Naive thymus-derived CD4-positive, alpha-beta T cell (primary cell): ENCODE results near the gene APLP2. TPM values are rescaled to one million over a fixed set of nuclear protein-coding genes. Genes with fewer than 3 reads are reported as not detected.
A peak's percentile ranks its signal among the peaks of the same experiment; 100 is the strongest.

Experiments
- ATAC-seq: fragments of 150-1000 bp; cut with Tn5 transposase; 2 replicates; pipeline ENCODE4 v1.10.0; 2021; ENCODE audit warnings: mild to moderate bottlenecking, moderate library complexity
- CTCF ChIA-PET: fragments of 350-600 bp; sonication (Branson Sonifier 250); formaldehyde crosslinking; loops from one replicate; lab custom pipeline; 2021; ENCODE audit warnings: antibody characterized with exemption; lab: Charles Lee
- POLR2A ChIA-PET: fragments of 350-600 bp; sonication (Branson Sonifier 250); formaldehyde crosslinking; loops from one replicate; lab custom pipeline; 2021; ENCODE audit warnings: antibody characterized with exemption, inconsistent platforms; lab: Charles Lee
- DNase-seq, 9 donors: peaks; one replicate each; pipeline versions ENCODE4 v3.0.0 to v3.0.0-alpha.2; 2020 to 2022; ENCODE audit warnings: mixed read lengths in 1 of 9
- H3K27ac ChIP-seq: one replicate; pipeline ENCODE4 v1.7.0; 2013; ENCODE audit warnings: mild to moderate bottlenecking, low read depth, low read length, moderate library complexity
- H3K27me3 ChIP-seq, 2 donors: one replicate each; pipeline ENCODE4 v1.7.0; 2013; ENCODE audit warnings: low read length in 2 of 2, mild to moderate bottlenecking in 2 of 2, moderate library complexity in 2 of 2; ENCODE audit not compliant: control insufficient read depth in 2 of 2, insufficient read depth in 2 of 2
- H3K36me3 ChIP-seq, 3 experiments: 1 replicate in 2 of 3; 2 replicates in 1 of 3; pipeline ENCODE4 v1.7.0; 2013; ENCODE audit warnings: low read length in 3 of 3, mild to moderate bottlenecking in 3 of 3, moderate library complexity in 1 of 3; ENCODE audit not compliant: insufficient read depth in 3 of 3, control insufficient read depth in 2 of 3
- H3K4me1 ChIP-seq, 2 donors: one replicate each; pipeline ENCODE4 v1.7.0; 2013; ENCODE audit warnings: low read length in 2 of 2, mild to moderate bottlenecking in 2 of 2, moderate library complexity in 1 of 2; ENCODE audit not compliant: control insufficient read depth in 2 of 2, insufficient read depth in 2 of 2
- H3K4me3 ChIP-seq: 2 replicates; pipeline ENCODE4 v1.7.0; 2013; ENCODE audit warnings: mild to moderate bottlenecking, low read length
- H3K9me3 ChIP-seq, 3 experiments: 1 replicate in 2 of 3; 2 replicates in 1 of 3; pipeline ENCODE4 v1.7.0; 2013; ENCODE audit warnings: low read length in 3 of 3; ENCODE audit not compliant: control insufficient read depth in 2 of 3
- H3K27ac Mint-ChIP-seq, 9 donors: one replicate each; pipeline ENCODE4 v1.8.0; 2020 to 2022; ENCODE audit warnings: mixed read lengths in 9 of 9, mild to moderate bottlenecking in 8 of 9, moderate library complexity in 5 of 9, inconsistent platforms in 2 of 9
- H3K27me3 Mint-ChIP-seq, 5 donors: one replicate each; pipeline ENCODE4 v1.8.0; 2021 to 2022; ENCODE audit warnings: mixed read lengths in 5 of 5, mild to moderate bottlenecking in 1 of 5
- H3K36me3 Mint-ChIP-seq, 5 donors: one replicate each; pipeline ENCODE4 v1.8.0; 2020 to 2022; ENCODE audit warnings: mixed read lengths in 5 of 5, mild to moderate bottlenecking in 3 of 5, inconsistent platforms in 1 of 5
- H3K4me1 Mint-ChIP-seq, 7 donors: one replicate each; pipeline ENCODE4 v1.8.0; 2020 to 2022; ENCODE audit warnings: mixed read lengths in 7 of 7, mild to moderate bottlenecking in 3 of 7, inconsistent platforms in 1 of 7
- H3K4me3 Mint-ChIP-seq, 10 donors: one replicate each; pipeline ENCODE4 v1.8.0; 2020 to 2022; ENCODE audit warnings: mild to moderate bottlenecking in 10 of 10, mixed read lengths in 10 of 10, moderate library complexity in 6 of 10, inconsistent platforms in 2 of 10
- H3K9me3 Mint-ChIP-seq, 11 donors: one replicate each; pipeline ENCODE4 v1.8.0; 2020 to 2022; ENCODE audit warnings: mixed read lengths in 11 of 11, mild to moderate bottlenecking in 4 of 11, inconsistent platforms in 1 of 11, moderate library complexity in 1 of 11
- intact Hi-C, 2 donors: fragments of 100-400 bp; cut with micrococcal nuclease; formaldehyde crosslinking; loops; one replicate each; pipeline ENCODE4 v1.15.1; 2023
- polyA plus RNA-seq, 2 donors: library from polyadenylated mRNA; unstranded; fragments of 300-500 nt; fragmentation: Illumina TruSeq; gene quantifications; one replicate each; pipeline ENCODE4 v1.2.3, GENCODE V29; 2021
- total RNA-seq, 6 experiments: library from RNA in 5 of 6; stranded (reverse) in 5 of 6; gene quantifications; 1 replicate in 5 of 6; 2 replicates in 1 of 6; pipeline ENCODE4 v1.2.3 and lab custom pipeline; 2021 to 2026

APLP2 gene
- total and polyA plus RNA-seq, 7 experiments from 2014 or later, result 26.6 to 172 (median 46.3) TPM

- no peaks in the 10 kb centered on the region for H3K9me3 Mint-ChIP-seq
- peaks cover 6 to 35% (median 8%) of the 10 kb centered on the region in 5 donors for H3K36me3 Mint-ChIP-seq
- no peak overlapping the region for H3K27ac Mint-ChIP-seq
- ChIA-PET CTCF (no interaction called here), POLR2A (no interaction called here)
- Histone ChIP-seq H3K27ac (no peak overlapping the region), H3K4me3 (no peak overlapping the region), H3K36me3 (peaks cover 3 to 38% (median 6%) of the 10 kb centered on the region in 3 experiments), H3K9me3 (no peaks in the 10 kb centered on the region), H3K27me3 (no peaks in the 10 kb centered on the region), H3K4me1 (no peaks in the 10 kb centered on the region)
- peaks cover 0 to 9% (median 0%) of the 10 kb centered on the region in 7 donors for H3K4me1 Mint-ChIP-seq
- intact Hi-C loops, result no loop called here
- H3K4me3 Mint-ChIP-seq, result no peak overlapping the region
- DNase-seq (no peak), ATAC-seq (no peak)
- no peaks in the 10 kb centered on the region for H3K27me3 Mint-ChIP-seq
These were observed 58.9 kb downstream of the APLP2 start for GRCh38 chr11:130128626-130129025.

GRCh38 chr11:130129922-130130321 is 60.2 kb downstream of the APLP2 start:
- H3K36me3 Mint-ChIP-seq, result peaks cover 4 to 31% (median 15%) of the 10 kb centered on the region in 5 donors
- no peaks in the 10 kb centered on the region for H3K9me3 ChIP-seq
- peaks cover 0 to 3% (median 0%) of the 10 kb centered on the region in 7 donors for H3K4me1 Mint-ChIP-seq
- no peaks in the 10 kb centered on the region for H3K4me1 ChIP-seq
- no peak overlapping the region for H3K27ac ChIP-seq
- no peaks in the 10 kb centered on the region for H3K9me3 Mint-ChIP-seq
- H3K27me3 Mint-ChIP-seq, result no peaks in the 10 kb centered on the region
- peak overlapping the region in 1 of 9 donors; percentile 29 for H3K27ac Mint-ChIP-seq
- POLR2A ChIA-PET, result no interaction called here
- CTCF ChIA-PET, result interaction anchor here (0.7 to 5.3 kb wide), 5 partner anchors 10 to 362 kb away, joined by 3 to 39 read pairs (median 5); no protein-coding TSS in a partner anchor
- ATAC-seq (no peak), DNase-seq (no peak)
- H3K4me3 Mint-ChIP-seq, result no peak overlapping the region
- H3K27me3 ChIP-seq, result no peaks in the 10 kb centered on the region
- intact Hi-C loops, result loop anchor here in 1 of 2 donors (5.0 kb wide), 1 partner anchor 768 kb away; no protein-coding TSS in a partner anchor
- H3K36me3 ChIP-seq, result peaks cover 4 to 27% (median 6%) of the 10 kb centered on the region in 3 experiments
- H3K4me3 ChIP-seq, result no peak overlapping the region

- no peaks in the 10 kb centered on the region for H3K4me1 ChIP-seq
- no peaks in the 10 kb centered on the region for H3K27me3 ChIP-seq
- Mint-ChIP-seq H3K9me3 (no peaks in the 10 kb centered on the region), H3K36me3 (peaks cover 2 to 44% (median 20%) of the 10 kb centered on the region in 5 donors), H3K27ac (peak overlapping the region in 1 of 9 donors; percentile 6), H3K27me3 (no peaks in the 10 kb centered on the region), H3K4me1 (no peaks in the 10 kb centered on the region), H3K4me3 (no peak overlapping the region)
- no peaks in the 10 kb centered on the region for H3K9me3 ChIP-seq
- peaks cover 4 to 32% (median 6%) of the 10 kb centered on the region in 3 experiments for H3K36me3 ChIP-seq
- intact Hi-C loops, result loop anchor here (1.0 to 5.0 kb wide), 9 partner anchors 63 to 770 kb away; partner anchors contain the start of genes APLP2 (in 1 of the 2) and PRDM10 (in 1 of the 2)
- no peak overlapping the region for H3K4me3 ChIP-seq
- CTCF ChIA-PET, result interaction anchor here (0.6 to 5.3 kb wide), 31 partner anchors 10 to 1072 kb away, joined by 3 to 39 read pairs (median 5); partner anchors contain the start of genes BARX2 and PRDM10
- POLR2A ChIA-PET, result interaction anchor here (0.6 to 1.6 kb wide), 6 partner anchors 13 to 318 kb away, joined by 3 to 7 read pairs (median 4); no protein-coding TSS in a partner anchor
- DNase-seq, result peak in 8 of 9 donors; percentile 38 to 76 (median 68)
- ATAC-seq, result peak; percentile 91
- no peak overlapping the region for H3K27ac ChIP-seq
These were observed 62.5 kb downstream of the APLP2 start for GRCh38 chr11:130131961-130132850.

- H3K4me3 ChIP-seq, result no peak overlapping the region
- ChIA-PET CTCF (interaction anchor here (1.8 to 5.3 kb wide), 3 partner anchors 15 to 252 kb away, joined by 6 to 39 read pairs (median 14); no protein-coding TSS in a partner anchor), POLR2A (no interaction called here)
- Mint-ChIP-seq H3K27ac (no peak overlapping the region), H3K36me3 (peaks cover 2 to 51% (median 24%) of the 10 kb centered on the region in 5 donors), H3K4me1 (no peaks in the 10 kb centered on the region), H3K27me3 (no peaks in the 10 kb centered on the region), H3K4me3 (no peak overlapping the region), H3K9me3 (no peaks in the 10 kb centered on the region)
- H3K27me3 ChIP-seq, result no peaks in the 10 kb centered on the region
- no peaks in the 10 kb centered on the region for H3K4me1 ChIP-seq
- intact Hi-C loops, result loop anchor here in 1 of 2 donors (5.0 kb wide), 1 partner anchor 771 kb away; no protein-coding TSS in a partner anchor
- DNase-seq, result no peak
- H3K36me3 ChIP-seq, result peaks cover 4 to 21% (median 6%) of the 10 kb centered on the region in 3 experiments
- no peaks in the 10 kb centered on the region for H3K9me3 ChIP-seq
- H3K27ac ChIP-seq, result no peak overlapping the region
- ATAC-seq, result no peak
These were observed 64.0 kb downstream of the APLP2 start for GRCh38 chr11:130133716-130134115.

- no peaks in the 10 kb centered on the region for H3K4me1 ChIP-seq
- no peak overlapping the region for H3K27ac ChIP-seq
- DNase-seq, result no peak
- no peaks in the 10 kb centered on the region for H3K9me3 Mint-ChIP-seq
- intact Hi-C loops, result no loop called here
- ChIA-PET CTCF (interaction anchor here (1.2 kb wide), 1 partner anchor 237 kb away, joined by 4 read pairs; no protein-coding TSS in a partner anchor), POLR2A (interaction anchor here (1.1 kb wide), 1 partner anchor 356 kb away, joined by 3 read pairs; no protein-coding TSS in a partner anchor)
- no peaks in the 10 kb centered on the region for H3K9me3 ChIP-seq
- H3K4me3 ChIP-seq, result no peak overlapping the region
- no peaks in the 10 kb centered on the region for H3K27me3 ChIP-seq
- peaks cover 0 to 51% (median 20%) of the 10 kb centered on the region in 5 donors for H3K36me3 Mint-ChIP-seq
- no peak for ATAC-seq
- peaks cover 0 to 16% (median 4%) of the 10 kb centered on the region in 3 experiments for H3K36me3 ChIP-seq
- H3K27me3 Mint-ChIP-seq, result no peaks in the 10 kb centered on the region
- H3K4me3 Mint-ChIP-seq, result no peak overlapping the region
- no peaks in the 10 kb centered on the region for H3K4me1 Mint-ChIP-seq
- no peak overlapping the region for H3K27ac Mint-ChIP-seq
These were observed 66.4 kb downstream of the APLP2 start for GRCh38 chr11:130136107-130136506.

- DNase-seq, result no peak
- H3K27me3 ChIP-seq, result no peaks in the 10 kb centered on the region
- no peaks in the 10 kb centered on the region for H3K27me3 Mint-ChIP-seq
- ATAC-seq, result no peak
- CTCF ChIA-PET, result interaction anchor here (1.0 kb wide), 1 partner anchor 146 kb away, joined by 3 read pairs; no protein-coding TSS in a partner anchor
- H3K36me3 ChIP-seq, result peaks cover 0 to 19% (median 4%) of the 10 kb centered on the region in 3 experiments
- peaks cover 0 to under 1% (median 0%) of the 10 kb centered on the region in 7 donors for H3K4me1 Mint-ChIP-seq
- H3K36me3 Mint-ChIP-seq, result peaks cover 0 to 55% (median 18%) of the 10 kb centered on the region in 5 donors
- POLR2A ChIA-PET, result no interaction called here
- H3K4me3 ChIP-seq, result no peak overlapping the region
- H3K4me3 Mint-ChIP-seq, result no peak overlapping the region
- no peak overlapping the region for H3K27ac ChIP-seq
- no peaks in the 10 kb centered on the region for H3K9me3 Mint-ChIP-seq
- H3K27ac Mint-ChIP-seq, result no peak overlapping the region
- no peaks in the 10 kb centered on the region for H3K9me3 ChIP-seq
- intact Hi-C loops, result no loop called here
- no peaks in the 10 kb centered on the region for H3K4me1 ChIP-seq
These were observed 68.3 kb downstream of the APLP2 start for GRCh38 chr11:130137999-130138398.
